SK-N-SH treated with all-trans-retinoic acid at 6 μM for 48 hours (cell line): ENCODE measurements around the gene TFRC.
"Not testable (repeated sequence)": the region's sequence is repeated elsewhere in the genome, so short reads cannot be mapped to it uniquely, and the experiment has no call there.

Experiments
- ATAC-seq: fragments of 200-7000 bp; cut with Tn5 transposase; 3 replicates; pipeline ENCODE4 v1.9.1; 2020; ENCODE audit warnings: mild to moderate bottlenecking, moderate library complexity
- ARNTL ChIP-seq: fragments of 450-650 bp; formaldehyde crosslinking; IDR thresholded peaks from 2 replicates; pipeline ENCODE4 v1.5.0; 2020; ENCODE audit warnings: low read depth, mild to moderate bottlenecking, moderate library complexity, borderline replicate concordance
- BACH2 ChIP-seq: fragments of 250-450 bp; sonication (Bioruptor Pico); IDR thresholded peaks from 2 replicates; pipeline ENCODE4 v1.9.0; 2021; ENCODE audit warnings: mild to moderate bottlenecking, borderline replicate concordance
- CSDC2 ChIP-seq: fragments of 250-450 bp; sonication (Bioruptor Pico); IDR thresholded peaks from 2 replicates; pipeline ENCODE4 v1.5.0; 2020; ENCODE audit warnings: mild to moderate bottlenecking, moderate library complexity
- GLIS3 ChIP-seq: fragments of 250-450 bp; sonication (Bioruptor Pico); IDR thresholded peaks from 2 replicates; pipeline ENCODE4 v1.5.0; 2020; ENCODE audit warnings: mild to moderate bottlenecking, moderate library complexity
- ISL1 ChIP-seq: fragments of 250-450 bp; sonication (Bioruptor Pico); IDR thresholded peaks from 2 replicates; pipeline ENCODE4 v2.1.2; 2022; ENCODE audit warnings: mild to moderate bottlenecking, moderate library complexity
- OSR1 ChIP-seq: fragments of 250-450 bp; sonication (Bioruptor Pico); IDR thresholded peaks from 2 replicates; pipeline ENCODE4 v1.8.0; 2022; ENCODE audit warnings: moderate library complexity, mild to moderate bottlenecking, inconsistent platforms
- PPARA ChIP-seq: fragments of 250-450 bp; sonication (Bioruptor Pico); IDR thresholded peaks from 2 replicates; pipeline ENCODE4 v1.5.0; 2020; ENCODE audit warnings: mild to moderate bottlenecking, borderline replicate concordance
- SNAI2 ChIP-seq: fragments of 250-450 bp; sonication (Bioruptor Pico); IDR thresholded peaks from 2 replicates; pipeline ENCODE4 v1.5.0; 2020; ENCODE audit warnings: mild to moderate bottlenecking, moderate library complexity
- TCF4 ChIP-seq: fragments of 250-450 bp; sonication (Bioruptor Pico); IDR thresholded peaks from 2 replicates; pipeline ENCODE4 v1.8.0; 2021; ENCODE audit warnings: mild to moderate bottlenecking, moderate library complexity, borderline replicate concordance
- TOX ChIP-seq: fragments of 250-450 bp; sonication (Bioruptor Pico); IDR thresholded peaks from 2 replicates; pipeline ENCODE4 v1.8.0; 2021; ENCODE audit warnings: mild to moderate bottlenecking, moderate library complexity, borderline replicate concordance
- ZC3H10 ChIP-seq: fragments of 250-450 bp; sonication (Bioruptor Pico); IDR thresholded peaks from 2 replicates; pipeline ENCODE4 v1.5.1; 2021; ENCODE audit warnings: mild to moderate bottlenecking, moderate library complexity
- ZFP3 ChIP-seq: fragments of 250-450 bp; sonication (Bioruptor Pico); IDR thresholded peaks from 2 replicates; pipeline ENCODE4 v1.5.0; 2020; ENCODE audit warnings: mild to moderate bottlenecking, moderate library complexity
- ZFP30 ChIP-seq: fragments of 450-650 bp; formaldehyde crosslinking; IDR thresholded peaks from 2 replicates; pipeline ENCODE4 v1.5.0; 2022; ENCODE audit warnings: mild to moderate bottlenecking, moderate library complexity
- ZNF565 ChIP-seq: fragments of 450-650 bp; formaldehyde crosslinking; conservative IDR thresholded peaks from 2 replicates; pipeline ENCODE4 v1.5.0; 2020; ENCODE audit warnings: low read depth, mild to moderate bottlenecking, moderate library complexity
- ZNF8 ChIP-seq: fragments of 450-650 bp; formaldehyde crosslinking; IDR thresholded peaks from 2 replicates; pipeline ENCODE4 v1.5.0; 2020; ENCODE audit warnings: mild to moderate bottlenecking, moderate library complexity
- TF ChIP-seq, protein P1 (sequence below): fragments of 250-450 bp; sonication (Bioruptor Pico); IDR thresholded peaks from 2 replicates; pipeline ENCODE4 v1.5.1; 2020; ENCODE audit warnings: low read depth, mild to moderate bottlenecking, moderate library complexity
- TF ChIP-seq, protein P2 (sequence below): fragments of 250-450 bp; sonication (Bioruptor Pico); IDR thresholded peaks from 2 replicates; pipeline ENCODE4 v1.8.0; 2020; ENCODE audit warnings: mild to moderate bottlenecking, moderate library complexity, borderline replicate concordance
- TF ChIP-seq, protein P3 (sequence below): fragments of 250-450 bp; sonication (Bioruptor Pico); IDR thresholded peaks from 2 replicates; pipeline ENCODE4 v1.5.1; 2021; ENCODE audit warnings: mild to moderate bottlenecking, moderate library complexity
- TF ChIP-seq, protein P4 (sequence below): fragments of 250-450 bp; sonication (Bioruptor Pico); IDR thresholded peaks from 2 replicates; pipeline ENCODE4 v1.5.0; 2020; ENCODE audit warnings: mild to moderate bottlenecking, moderate library complexity
- TF ChIP-seq, protein P5 (sequence below): fragments of 250-450 bp; sonication (Bioruptor Pico); IDR thresholded peaks from 2 replicates; pipeline ENCODE4 v1.8.0; 2021; ENCODE audit warnings: low read depth, mild to moderate bottlenecking, moderate library complexity, borderline replicate concordance

TFRC gene

DNA sequence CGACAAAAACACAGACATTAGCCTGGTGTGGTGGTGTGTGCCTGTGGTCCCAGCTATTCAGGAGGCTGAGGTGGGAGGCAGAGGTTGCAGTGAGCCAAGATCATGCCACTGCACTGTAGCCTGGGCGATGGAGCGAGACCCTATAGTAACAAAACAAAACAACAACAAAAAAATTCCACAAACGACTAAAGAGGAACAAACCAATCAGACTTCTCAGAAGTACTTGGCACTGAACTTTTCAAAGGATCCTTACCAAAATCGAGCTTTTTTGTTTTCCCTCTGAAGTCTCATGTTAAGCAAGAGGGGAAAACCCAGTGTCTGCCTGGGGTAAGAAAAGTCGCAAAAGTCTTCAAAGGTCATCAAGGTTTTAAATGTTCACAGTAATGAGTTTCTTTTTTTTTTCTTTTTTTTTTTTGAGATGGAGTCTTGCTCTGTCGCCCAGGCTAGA lies 30.1 kb upstream of the TFRC start:
- TF ChIP-seq BACH2 (CRISPR knock-in tag) = no peak
- no peak for TF ChIP-seq ZFP3 (CRISPR knock-in tag)
- TF ChIP-seq GLIS3 (CRISPR knock-in tag) = no peak
- TF ChIP-seq, protein P1, sequence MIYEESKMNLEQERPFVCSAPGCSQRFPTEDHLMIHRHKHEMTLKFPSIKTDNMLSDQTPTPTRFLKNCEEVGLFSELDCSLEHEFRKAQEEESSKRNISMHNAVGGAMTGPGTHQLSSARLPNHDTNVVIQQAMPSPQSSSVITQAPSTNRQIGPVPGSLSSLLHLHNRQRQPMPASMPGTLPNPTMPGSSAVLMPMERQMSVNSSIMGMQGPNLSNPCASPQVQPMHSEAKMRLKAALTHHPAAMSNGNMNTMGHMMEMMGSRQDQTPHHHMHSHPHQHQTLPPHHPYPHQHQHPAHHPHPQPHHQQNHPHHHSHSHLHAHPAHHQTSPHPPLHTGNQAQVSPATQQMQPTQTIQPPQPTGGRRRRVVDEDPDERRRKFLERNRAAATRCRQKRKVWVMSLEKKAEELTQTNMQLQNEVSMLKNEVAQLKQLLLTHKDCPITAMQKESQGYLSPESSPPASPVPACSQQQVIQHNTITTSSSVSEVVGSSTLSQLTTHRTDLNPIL (CRISPR knock-in tag) = no peak
- TF ChIP-seq ZNF565 = no peak
- no peak for TF ChIP-seq ARNTL (CRISPR knock-in tag)
- no peak for TF ChIP-seq ZC3H10 (CRISPR knock-in tag)
- TF ChIP-seq PPARA (CRISPR knock-in tag) = no peak
- TF ChIP-seq, protein P2, sequence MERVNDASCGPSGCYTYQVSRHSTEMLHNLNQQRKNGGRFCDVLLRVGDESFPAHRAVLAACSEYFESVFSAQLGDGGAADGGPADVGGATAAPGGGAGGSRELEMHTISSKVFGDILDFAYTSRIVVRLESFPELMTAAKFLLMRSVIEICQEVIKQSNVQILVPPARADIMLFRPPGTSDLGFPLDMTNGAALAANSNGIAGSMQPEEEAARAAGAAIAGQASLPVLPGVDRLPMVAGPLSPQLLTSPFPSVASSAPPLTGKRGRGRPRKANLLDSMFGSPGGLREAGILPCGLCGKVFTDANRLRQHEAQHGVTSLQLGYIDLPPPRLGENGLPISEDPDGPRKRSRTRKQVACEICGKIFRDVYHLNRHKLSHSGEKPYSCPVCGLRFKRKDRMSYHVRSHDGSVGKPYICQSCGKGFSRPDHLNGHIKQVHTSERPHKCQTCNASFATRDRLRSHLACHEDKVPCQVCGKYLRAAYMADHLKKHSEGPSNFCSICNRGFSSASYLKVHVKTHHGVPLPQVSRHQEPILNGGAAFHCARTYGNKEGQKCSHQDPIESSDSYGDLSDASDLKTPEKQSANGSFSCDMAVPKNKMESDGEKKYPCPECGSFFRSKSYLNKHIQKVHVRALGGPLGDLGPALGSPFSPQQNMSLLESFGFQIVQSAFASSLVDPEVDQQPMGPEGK (CRISPR knock-in tag) = no peak
- TF ChIP-seq CSDC2 = no peak
- no peak for TF ChIP-seq ZNF8
- TF ChIP-seq TCF4 = no peak
- TF ChIP-seq ZFP30 = no peak
- TF ChIP-seq SNAI2 (CRISPR knock-in tag) = no peak
- no peak for TF ChIP-seq OSR1 (CRISPR knock-in tag)
- TF ChIP-seq, protein P3, sequence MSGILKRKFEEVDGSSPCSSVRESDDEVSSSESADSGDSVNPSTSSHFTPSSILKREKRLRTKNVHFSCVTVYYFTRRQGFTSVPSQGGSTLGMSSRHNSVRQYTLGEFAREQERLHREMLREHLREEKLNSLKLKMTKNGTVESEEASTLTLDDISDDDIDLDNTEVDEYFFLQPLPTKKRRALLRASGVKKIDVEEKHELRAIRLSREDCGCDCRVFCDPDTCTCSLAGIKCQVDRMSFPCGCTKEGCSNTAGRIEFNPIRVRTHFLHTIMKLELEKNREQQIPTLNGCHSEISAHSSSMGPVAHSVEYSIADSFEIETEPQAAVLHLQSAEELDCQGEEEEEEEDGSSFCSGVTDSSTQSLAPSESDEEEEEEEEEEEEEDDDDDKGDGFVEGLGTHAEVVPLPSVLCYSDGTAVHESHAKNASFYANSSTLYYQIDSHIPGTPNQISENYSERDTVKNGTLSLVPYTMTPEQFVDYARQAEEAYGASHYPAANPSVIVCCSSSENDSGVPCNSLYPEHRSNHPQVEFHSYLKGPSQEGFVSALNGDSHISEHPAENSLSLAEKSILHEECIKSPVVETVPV (CRISPR knock-in tag) = no peak
- no peak for TF ChIP-seq TOX (CRISPR knock-in tag)
- TF ChIP-seq ISL1 = no peak
- TF ChIP-seq, protein P4, sequence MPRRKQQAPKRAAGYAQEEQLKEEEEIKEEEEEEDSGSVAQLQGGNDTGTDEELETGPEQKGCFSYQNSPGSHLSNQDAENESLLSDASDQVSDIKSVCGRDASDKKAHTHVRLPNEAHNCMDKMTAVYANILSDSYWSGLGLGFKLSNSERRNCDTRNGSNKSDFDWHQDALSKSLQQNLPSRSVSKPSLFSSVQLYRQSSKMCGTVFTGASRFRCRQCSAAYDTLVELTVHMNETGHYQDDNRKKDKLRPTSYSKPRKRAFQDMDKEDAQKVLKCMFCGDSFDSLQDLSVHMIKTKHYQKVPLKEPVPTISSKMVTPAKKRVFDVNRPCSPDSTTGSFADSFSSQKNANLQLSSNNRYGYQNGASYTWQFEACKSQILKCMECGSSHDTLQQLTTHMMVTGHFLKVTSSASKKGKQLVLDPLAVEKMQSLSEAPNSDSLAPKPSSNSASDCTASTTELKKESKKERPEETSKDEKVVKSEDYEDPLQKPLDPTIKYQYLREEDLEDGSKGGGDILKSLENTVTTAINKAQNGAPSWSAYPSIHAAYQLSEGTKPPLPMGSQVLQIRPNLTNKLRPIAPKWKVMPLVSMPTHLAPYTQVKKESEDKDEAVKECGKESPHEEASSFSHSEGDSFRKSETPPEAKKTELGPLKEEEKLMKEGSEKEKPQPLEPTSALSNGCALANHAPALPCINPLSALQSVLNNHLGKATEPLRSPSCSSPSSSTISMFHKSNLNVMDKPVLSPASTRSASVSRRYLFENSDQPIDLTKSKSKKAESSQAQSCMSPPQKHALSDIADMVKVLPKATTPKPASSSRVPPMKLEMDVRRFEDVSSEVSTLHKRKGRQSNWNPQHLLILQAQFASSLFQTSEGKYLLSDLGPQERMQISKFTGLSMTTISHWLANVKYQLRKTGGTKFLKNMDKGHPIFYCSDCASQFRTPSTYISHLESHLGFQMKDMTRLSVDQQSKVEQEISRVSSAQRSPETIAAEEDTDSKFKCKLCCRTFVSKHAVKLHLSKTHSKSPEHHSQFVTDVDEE (CRISPR knock-in tag) = no peak
- no peak for ATAC-seq

DNA sequence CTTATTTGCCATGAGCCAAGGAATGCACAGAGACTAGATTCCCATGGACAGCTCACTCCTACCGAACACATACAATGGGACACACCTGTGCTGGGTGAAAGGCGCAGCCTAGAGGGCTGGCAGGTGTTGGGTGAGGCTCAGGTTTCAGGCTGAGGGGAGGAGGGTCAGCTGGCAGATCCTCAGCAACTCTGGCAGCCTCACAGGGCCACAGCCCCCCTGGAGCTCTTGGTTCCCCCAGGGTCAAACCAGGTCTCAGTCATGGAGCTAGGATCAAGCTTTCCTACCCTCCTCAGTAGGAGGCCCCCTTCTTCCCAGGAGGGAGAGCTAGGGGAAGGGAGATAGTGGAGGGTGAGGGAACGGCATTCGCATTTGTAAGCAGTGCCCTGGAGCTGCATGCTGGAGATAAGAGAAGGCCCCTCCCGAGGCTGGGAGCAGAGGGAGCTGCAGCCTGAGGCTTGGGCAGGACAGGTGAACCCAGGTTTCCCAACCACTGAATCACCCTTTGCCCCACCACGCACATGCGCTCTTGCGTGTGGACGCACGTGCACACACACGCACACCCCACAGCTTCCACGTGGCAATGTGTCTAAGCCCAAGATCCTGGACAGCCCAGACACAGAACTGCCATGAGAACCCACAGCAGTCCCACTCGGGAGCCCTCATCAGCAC lies 26.3 kb upstream of the TFRC start:
- no peak for ATAC-seq
- TF ChIP-seq ZFP3 (CRISPR knock-in tag) (no peak), SNAI2 (CRISPR knock-in tag) (no peak), OSR1 (CRISPR knock-in tag) (no peak)
- TF ChIP-seq, protein P5, sequence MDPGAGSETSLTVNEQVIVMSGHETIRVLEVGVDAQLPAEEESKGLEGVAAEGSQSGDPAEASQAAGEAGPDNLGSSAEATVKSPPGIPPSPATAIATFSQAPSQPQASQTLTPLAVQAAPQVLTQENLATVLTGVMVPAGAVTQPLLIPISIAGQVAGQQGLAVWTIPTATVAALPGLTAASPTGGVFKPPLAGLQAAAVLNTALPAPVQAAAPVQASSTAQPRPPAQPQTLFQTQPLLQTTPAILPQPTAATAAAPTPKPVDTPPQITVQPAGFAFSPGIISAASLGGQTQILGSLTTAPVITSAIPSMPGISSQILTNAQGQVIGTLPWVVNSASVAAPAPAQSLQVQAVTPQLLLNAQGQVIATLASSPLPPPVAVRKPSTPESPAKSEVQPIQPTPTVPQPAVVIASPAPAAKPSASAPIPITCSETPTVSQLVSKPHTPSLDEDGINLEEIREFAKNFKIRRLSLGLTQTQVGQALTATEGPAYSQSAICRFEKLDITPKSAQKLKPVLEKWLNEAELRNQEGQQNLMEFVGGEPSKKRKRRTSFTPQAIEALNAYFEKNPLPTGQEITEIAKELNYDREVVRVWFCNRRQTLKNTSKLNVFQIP (CRISPR knock-in tag) = no peak
- TF ChIP-seq, protein P3 (CRISPR knock-in tag) = no peak
- TF ChIP-seq, protein P2 (CRISPR knock-in tag) = no peak

DNA sequence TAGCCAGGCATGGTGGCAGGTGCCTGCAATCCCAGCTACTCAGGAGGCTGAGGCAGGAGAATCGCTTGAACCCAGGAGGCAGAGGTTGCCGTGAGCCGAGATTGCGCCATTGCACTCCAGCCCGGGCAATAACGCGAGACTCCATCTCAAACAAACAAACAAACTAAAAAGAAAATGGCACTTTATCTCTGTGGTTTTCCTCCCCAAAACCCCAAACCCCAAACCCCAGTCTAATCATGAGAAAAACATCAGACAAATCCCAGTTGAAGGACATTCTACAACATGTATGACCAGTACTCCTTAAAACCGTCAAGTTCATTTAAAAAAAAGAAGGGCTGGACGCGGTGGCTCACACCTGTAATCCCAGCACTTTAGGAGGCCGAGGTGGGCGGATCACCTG lies 22.8 kb upstream of the TFRC start:
- ATAC-seq = not testable (repeated sequence)

DNA sequence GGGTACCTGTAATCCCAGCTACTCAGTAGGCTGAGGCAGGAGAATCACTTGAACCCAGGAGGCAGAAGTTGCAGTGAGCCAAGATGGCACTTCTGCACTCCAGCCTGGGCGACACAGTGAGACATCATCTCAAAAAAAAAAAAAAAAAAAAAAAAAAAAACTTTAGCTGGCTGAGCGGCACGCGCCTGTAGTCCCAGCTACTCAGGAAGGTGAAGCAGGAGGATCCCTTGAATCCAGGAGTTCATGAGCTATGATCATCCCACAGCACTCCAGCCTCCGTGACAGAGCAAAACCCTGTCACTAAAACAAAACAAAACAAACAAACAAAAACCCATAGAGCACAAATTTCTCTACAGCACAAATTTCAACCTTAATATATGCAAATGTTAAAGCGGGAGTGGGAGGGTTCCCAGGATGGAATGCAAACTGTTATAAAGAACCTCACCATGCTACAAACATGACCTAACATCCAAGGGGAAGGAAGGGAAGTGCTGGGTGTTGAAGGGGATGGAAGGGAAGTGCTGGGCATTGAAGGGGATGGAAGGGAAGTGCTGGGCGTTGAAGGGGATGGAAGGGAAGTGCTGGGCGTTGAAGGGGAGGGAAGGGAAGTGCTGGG lies 16.6 kb upstream of the TFRC start:
- not testable (repeated sequence) for ATAC-seq
